Activated CD4-positive, alpha-beta T cell treated with anti-CD3 and anti-CD28 coated beads, Interleukin-2, amount 10 ng/mL, durations not matched to agents 7 days and 5 days (primary cell): Measurements from ENCODE around the gene OBSL1. TPM values are rescaled to one million over a fixed set of nuclear protein-coding genes. Genes with fewer than 3 reads are reported as not detected.

Source experiments
- microRNA-seq: library from miRNA; unstranded; fragments of <30 nt; microRNA quantifications from one replicate; pipeline ENCODE4 v1.2.0, GENCODE V29; 2021; ENCODE audit warnings: borderline microRNAs expressed, borderline replicate concordance
- total RNA-seq, 2 experiments: library from RNA; stranded (reverse); gene quantifications; one replicate each; pipeline ENCODE4 v1.2.3, GENCODE V29; 2021

The OBSL1 gene
- total RNA-seq, 2 experiments from 2014 or later, result not detected

Small RNA genes within 50 kb of the gene (microRNA-seq; reads per million reads assigned to microRNA genes)
- gene MIR3132, result not detected

Other genes with a start within 250 kb of the OBSL1 start
- gene RESP18, start 238.8 kb downstream of the OBSL1 start, total RNA-seq, result not detected
- 10 to 100 TPM; 58.8 to 64.9 TPM for gene DNPEP, start 183.6 kb downstream of the OBSL1 start, total RNA-seq
- gene DES, start 153.2 kb downstream of the OBSL1 start, total RNA-seq, result not detected
- gene SPEG, start 136.7 kb downstream of the OBSL1 start, total RNA-seq, result 1 to 10 TPM; 2.0 to 2.6 TPM
- gene GMPPA, start 72.6 kb downstream of the OBSL1 start, total RNA-seq, result 10 to 100 TPM; 34.5 to 40.5 TPM
- gene ASIC4, start 57.1 kb downstream of the OBSL1 start, total RNA-seq, result not detected
- gene CHPF, start 27.7 kb downstream of the OBSL1 start, total RNA-seq, result 1 to 10 TPM; 6.4 to 7.8 TPM
- under 1 TPM; 0.44 to 0.69 TPM for gene TMEM198, start 27.5 kb downstream of the OBSL1 start, total RNA-seq
- gene INHA, start 771 bp upstream of the OBSL1 start, total RNA-seq, result not detected
- 10 to 100 TPM; 35.3 to 40.3 TPM for gene STK11IP, start 26.3 kb upstream of the OBSL1 start, total RNA-seq
- not detected for gene SLC4A3, start 56.1 kb upstream of the OBSL1 start, total RNA-seq